ENCODE measurements around the gene PTPRN2.

DNA sequence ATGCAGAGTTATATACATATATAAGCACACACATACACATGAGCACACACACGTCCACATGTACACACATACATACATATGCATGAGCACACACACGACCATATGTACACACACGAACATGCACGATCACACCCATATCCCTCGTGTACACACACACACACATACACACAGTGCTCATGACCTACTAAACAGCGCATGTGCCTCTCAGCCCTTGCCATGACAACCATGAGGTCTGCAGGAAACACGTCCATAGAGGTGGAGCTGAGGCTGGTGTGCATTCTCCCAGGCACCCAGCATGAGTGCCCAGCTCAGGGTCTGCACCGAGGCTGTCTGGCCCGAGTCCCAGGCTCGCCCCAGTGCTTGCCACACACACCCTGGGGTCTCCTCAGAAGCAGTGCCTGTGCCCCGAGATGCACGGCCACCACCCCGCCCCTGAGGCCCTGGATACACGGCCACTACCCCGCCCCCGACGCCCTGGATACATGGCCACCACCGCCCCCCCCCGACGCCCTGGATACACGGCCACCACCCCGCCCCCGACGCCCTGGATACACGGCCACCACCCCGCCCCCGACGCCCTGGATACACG is 721.2 kb downstream of the PTPRN2 start:
- TF ChIP-seq, protein P1, sequence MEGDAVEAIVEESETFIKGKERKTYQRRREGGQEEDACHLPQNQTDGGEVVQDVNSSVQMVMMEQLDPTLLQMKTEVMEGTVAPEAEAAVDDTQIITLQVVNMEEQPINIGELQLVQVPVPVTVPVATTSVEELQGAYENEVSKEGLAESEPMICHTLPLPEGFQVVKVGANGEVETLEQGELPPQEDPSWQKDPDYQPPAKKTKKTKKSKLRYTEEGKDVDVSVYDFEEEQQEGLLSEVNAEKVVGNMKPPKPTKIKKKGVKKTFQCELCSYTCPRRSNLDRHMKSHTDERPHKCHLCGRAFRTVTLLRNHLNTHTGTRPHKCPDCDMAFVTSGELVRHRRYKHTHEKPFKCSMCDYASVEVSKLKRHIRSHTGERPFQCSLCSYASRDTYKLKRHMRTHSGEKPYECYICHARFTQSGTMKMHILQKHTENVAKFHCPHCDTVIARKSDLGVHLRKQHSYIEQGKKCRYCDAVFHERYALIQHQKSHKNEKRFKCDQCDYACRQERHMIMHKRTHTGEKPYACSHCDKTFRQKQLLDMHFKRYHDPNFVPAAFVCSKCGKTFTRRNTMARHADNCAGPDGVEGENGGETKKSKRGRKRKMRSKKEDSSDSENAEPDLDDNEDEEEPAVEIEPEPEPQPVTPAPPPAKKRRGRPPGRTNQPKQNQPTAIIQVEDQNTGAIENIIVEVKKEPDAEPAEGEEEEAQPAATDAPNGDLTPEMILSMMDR (IDR thresholded peaks at IDR 0.05): no peak
- TF ChIP-seq ZFX (IDR thresholded peaks at IDR 0.05; ENCODE audit: borderline replicate concordance): no peak
